Left ventricle myocardium inferior (tissue), 1 donor: Measurements from ENCODE around the gene MMP15. TPM values are rescaled to one million over a fixed set of nuclear protein-coding genes. Genes with fewer than 3 reads are reported as not detected.
"Not testable (repeated sequence)": the region's sequence is repeated elsewhere in the genome, so short reads cannot be mapped to it uniquely, and the experiment has no call there.

Source experiments
- DNase-seq: peaks from one replicate; pipeline ENCODE4 v3.0.0-alpha.2; 2020
- H3K27ac ChIP-seq: fragments of 200-600 bp; replicated peaks from 2 replicates; pipeline ENCODE4 v1.8.0; 2021
- H3K27me3 ChIP-seq: fragments of 200-600 bp; 2 replicates; pipeline ENCODE4 v1.8.0; 2021; ENCODE audit warnings: low read depth
- H3K36me3 ChIP-seq: fragments of 200-600 bp; 2 replicates; pipeline ENCODE4 v1.8.0; 2021
- H3K4me1 ChIP-seq: fragments of 200-600 bp; 2 replicates; pipeline ENCODE4 v1.8.0; 2021
- H3K4me3 ChIP-seq: fragments of 200-600 bp; 2 replicates; pipeline ENCODE4 v1.8.0; 2021; ENCODE audit warnings: mild to moderate bottlenecking, moderate library complexity
- H3K9me3 ChIP-seq: fragments of 200-600 bp; replicated peaks from 2 replicates; pipeline ENCODE4 v1.8.0; 2021
- intact Hi-C: fragments of 100-400 bp; cut with micrococcal nuclease; formaldehyde crosslinking; loops from one replicate; pipeline ENCODE4 v1.11.0; 2022
- total RNA-seq: library from RNA; stranded (reverse); fragmentation: NEBNext Ultra II Directional; extraction: Animal tissue kit (Norgen Biotek cat#: 25700); gene quantifications from one replicate; pipeline ENCODE4 v1.2.1, GENCODE V29; 2021
- TF ChIP-seq, protein P1 (sequence below): fragments of 200-600 bp; IDR thresholded peaks from 2 replicates; pipeline ENCODE4 v1.8.0; 2021; ENCODE audit warnings: antibody characterized with exemption, mild to moderate bottlenecking, borderline replicate concordance
- donor health status: DM: no; HTN: yes; CAD: no; lungs with severe emphysema.

MMP15 gene
- total RNA-seq, 1 donor from 2014 or later, result 64.1 TPM

DNA sequence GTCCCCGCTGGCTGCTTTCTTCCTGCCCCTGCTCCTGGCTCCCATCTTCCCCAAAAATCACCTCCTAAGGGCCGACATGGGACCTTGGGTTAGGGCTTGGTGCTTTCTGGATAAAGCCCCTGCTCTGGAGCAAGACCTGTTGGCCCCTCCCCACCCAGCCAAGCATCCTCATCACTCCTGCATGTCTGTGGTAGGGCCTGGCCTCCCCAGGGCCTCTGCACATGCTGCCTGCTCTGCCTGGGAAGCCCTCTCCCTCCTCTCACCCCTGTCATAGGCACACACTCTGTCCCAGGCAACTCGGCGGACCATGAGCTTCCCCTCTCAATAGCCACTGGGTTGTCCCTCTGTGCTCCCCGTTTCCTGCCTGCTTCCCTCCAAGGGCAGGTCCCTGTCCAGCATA is 68.5 kb downstream of the MMP15 start:
- H3K4me3 ChIP-seq, result no peak overlapping the region
- no peak overlapping the region for H3K27ac ChIP-seq
- intact Hi-C loops, result no loop called here
- TF ChIP-seq, protein P1, sequence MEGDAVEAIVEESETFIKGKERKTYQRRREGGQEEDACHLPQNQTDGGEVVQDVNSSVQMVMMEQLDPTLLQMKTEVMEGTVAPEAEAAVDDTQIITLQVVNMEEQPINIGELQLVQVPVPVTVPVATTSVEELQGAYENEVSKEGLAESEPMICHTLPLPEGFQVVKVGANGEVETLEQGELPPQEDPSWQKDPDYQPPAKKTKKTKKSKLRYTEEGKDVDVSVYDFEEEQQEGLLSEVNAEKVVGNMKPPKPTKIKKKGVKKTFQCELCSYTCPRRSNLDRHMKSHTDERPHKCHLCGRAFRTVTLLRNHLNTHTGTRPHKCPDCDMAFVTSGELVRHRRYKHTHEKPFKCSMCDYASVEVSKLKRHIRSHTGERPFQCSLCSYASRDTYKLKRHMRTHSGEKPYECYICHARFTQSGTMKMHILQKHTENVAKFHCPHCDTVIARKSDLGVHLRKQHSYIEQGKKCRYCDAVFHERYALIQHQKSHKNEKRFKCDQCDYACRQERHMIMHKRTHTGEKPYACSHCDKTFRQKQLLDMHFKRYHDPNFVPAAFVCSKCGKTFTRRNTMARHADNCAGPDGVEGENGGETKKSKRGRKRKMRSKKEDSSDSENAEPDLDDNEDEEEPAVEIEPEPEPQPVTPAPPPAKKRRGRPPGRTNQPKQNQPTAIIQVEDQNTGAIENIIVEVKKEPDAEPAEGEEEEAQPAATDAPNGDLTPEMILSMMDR, result no peak
- no peaks in the 10 kb centered on the region for H3K27me3 ChIP-seq
- no peaks in the 10 kb centered on the region for H3K36me3 ChIP-seq
- DNase-seq, result no peak
- H3K4me1 ChIP-seq, result peaks cover 25% of the 10 kb centered on the region
- H3K9me3 ChIP-seq, result no peaks in the 10 kb centered on the region

DNA sequence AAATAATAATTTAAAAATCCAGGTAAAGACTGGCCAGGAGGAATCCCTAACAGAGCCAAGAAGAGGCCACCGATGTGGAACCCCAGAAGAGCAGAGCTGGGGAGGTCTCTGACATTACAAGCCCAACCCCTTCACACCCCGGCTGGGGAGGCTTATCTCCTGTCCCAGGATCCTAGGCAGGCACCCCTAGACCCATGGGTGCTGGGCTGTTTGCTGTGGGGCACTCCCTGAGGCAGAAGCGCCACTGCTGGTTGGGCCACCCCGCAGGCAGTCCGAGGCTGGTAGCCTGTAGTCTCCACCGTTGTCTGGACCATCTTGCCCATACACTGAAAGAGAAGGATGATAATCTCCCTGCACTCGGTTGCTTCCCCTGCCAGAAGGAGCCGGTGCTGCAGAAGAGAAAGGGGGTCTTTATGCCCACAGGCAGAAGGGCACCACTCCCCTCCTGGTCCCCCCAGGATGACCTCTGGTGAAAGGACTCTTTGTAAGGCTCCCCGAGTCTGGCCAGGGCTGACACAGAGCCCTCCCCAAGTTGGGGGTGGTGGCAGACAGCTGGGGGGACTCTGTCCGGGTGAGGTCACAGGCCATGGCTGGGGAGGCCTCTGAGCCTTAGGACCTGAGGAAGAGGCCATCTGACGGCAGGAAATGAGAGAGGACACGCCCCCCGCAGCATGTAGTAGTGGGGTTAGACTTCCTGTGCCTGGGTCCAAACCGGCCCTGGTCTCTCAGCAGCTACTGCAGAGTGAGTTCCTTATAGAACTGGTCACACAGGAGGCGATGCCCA is 69.4 kb downstream of the MMP15 start:
- no peaks in the 10 kb centered on the region for H3K27me3 ChIP-seq
- TF ChIP-seq, protein P1, result no peak
- H3K4me3 ChIP-seq, result no peak overlapping the region
- no peaks in the 10 kb centered on the region for H3K36me3 ChIP-seq
- no peak overlapping the region for H3K27ac ChIP-seq
- intact Hi-C loops, result no loop called here
- H3K9me3 ChIP-seq, result no peaks in the 10 kb centered on the region
- no peak for DNase-seq
- peaks cover 25% of the 10 kb centered on the region for H3K4me1 ChIP-seq

DNA sequence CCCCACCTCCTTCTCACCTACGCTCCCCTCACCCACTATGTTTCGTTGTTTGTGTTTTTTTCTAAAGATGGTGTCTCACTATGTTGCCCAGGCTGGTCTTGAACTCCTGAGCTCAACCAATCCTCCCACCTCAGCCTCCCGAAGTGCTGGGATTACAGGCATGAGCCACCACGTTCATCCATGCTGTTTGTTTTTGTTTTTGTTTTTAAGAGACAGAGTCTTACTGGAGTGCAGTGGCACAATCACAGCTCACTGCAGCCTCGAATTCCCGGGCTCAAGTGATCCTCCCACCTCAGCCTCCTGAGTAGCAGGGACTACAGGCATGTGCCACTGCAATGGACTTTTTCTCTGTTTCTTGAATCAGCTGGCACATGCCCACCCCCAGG is 70.0 kb downstream of the MMP15 start:
- H3K27me3 ChIP-seq, H3K36me3 ChIP-seq, H3K27ac ChIP-seq, H3K4me3 ChIP-seq, DNase-seq, H3K9me3 ChIP-seq, intact Hi-C loops: not testable (repeated sequence)
- peaks cover 25% of the 10 kb centered on the region for H3K4me1 ChIP-seq

DNA sequence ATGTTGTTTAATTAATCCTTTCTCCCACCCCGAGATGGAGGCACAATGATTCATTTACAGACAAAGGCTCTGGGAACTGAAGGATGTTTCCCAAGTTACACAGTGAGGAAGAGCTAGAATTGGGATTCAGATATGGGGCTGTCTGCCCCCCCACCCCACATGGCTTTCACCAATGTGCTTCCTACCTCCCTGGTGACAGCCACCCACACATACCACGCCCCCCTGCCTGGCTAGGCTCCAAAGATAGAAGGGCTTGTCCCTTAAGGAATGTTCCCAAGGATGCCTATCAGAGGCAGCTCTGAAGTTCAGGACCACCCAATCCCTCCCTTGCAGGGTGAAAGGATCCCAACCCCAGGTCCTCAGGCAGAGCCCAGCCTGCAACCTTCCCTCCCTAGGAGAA is 70.7 kb downstream of the MMP15 start:
- Histone ChIP-seq H3K36me3 (no peaks in the 10 kb centered on the region), H3K4me1 (peaks cover 25% of the 10 kb centered on the region)

More for the DNA sequence above, 70.7 kb downstream of the MMP15 start:
- intact Hi-C loops, result no loop called here
- no peak for DNase-seq
- Histone ChIP-seq H3K9me3 (no peaks in the 10 kb centered on the region), H3K4me3 (no peak overlapping the region), H3K27me3 (no peaks in the 10 kb centered on the region), H3K27ac (no peak overlapping the region)
- TF ChIP-seq, protein P1, result no peak

Other genes starting within 250 kb of the MMP15 start
- 63.5 TPM for gene KIFC3, start 223.3 kb upstream of the MMP15 start, total RNA-seq
- not detected for gene CNGB1, start 54.6 kb upstream of the MMP15 start, total RNA-seq
- 10.0 TPM for gene ZNF319, start 25.1 kb upstream of the MMP15 start, total RNA-seq
- 35.2 TPM for gene USB1, start 24.3 kb upstream of the MMP15 start, total RNA-seq
- gene CFAP20, start 103.6 kb downstream of the MMP15 start, total RNA-seq, result 34.5 TPM
- gene CSNK2A2, start 172.4 kb downstream of the MMP15 start, total RNA-seq, result 31.5 TPM